ENCODE results near the gene HPN.

GRCh38 chr19:35046461-35046860, 4.9 kb downstream of the HPN start:
- no peak for TF ChIP-seq CTCF (IDR thresholded peaks at IDR 0.05; ENCODE audit: insufficient read depth, low read length, poor library complexity, severe bottlenecking)
- TF ChIP-seq EZH2phosphoT487 (conservative IDR thresholded peaks at IDR 0.05; ENCODE audit: low read length), result no peak

Data from SU-DHL-6 (cell line).